Tibial artery (tissue), 4 donors: ENCODE measurements around the gene BATF2.
"Not testable (repeated sequence)": the region's sequence is repeated elsewhere in the genome, so short reads cannot be mapped to it uniquely, and the experiment has no call there.

Source experiments
- DNase-seq, 2 donors: peaks; one replicate each; pipeline ENCODE4 v3.0.0-alpha.2; 2019
- H3K27ac ChIP-seq, 2 donors: fragments of 200-600 bp; sonication (generic) in 1 of 2; 1 replicate in 1 of 2; 2 replicates in 1 of 2; pipeline ENCODE4 v1.5.1; 2018 to 2019; ENCODE audit warnings: mild to moderate bottlenecking in 1 of 2
- H3K27me3 ChIP-seq, 2 donors: fragments of 200-600 bp; sonication (generic) in 1 of 2; one replicate each; pipeline versions ENCODE4 v1.5.1 to v1.6.0; 2016 to 2019
- H3K36me3 ChIP-seq, 3 donors: fragments of 200-600 bp; sonication (generic) in 2 of 3; one replicate each; pipeline ENCODE4 v1.5.1; 2016 to 2019; ENCODE audit warnings: mild to moderate bottlenecking in 2 of 3
- H3K4me1 ChIP-seq, 4 donors: fragments of 200-600 bp; sonication (generic) in 2 of 4; 1 replicate in 3 of 4; 2 replicates in 1 of 4; pipeline ENCODE4 v1.5.1; 2016 to 2019
- H3K4me3 ChIP-seq, 2 donors: fragments of 200-600 bp; sonication (generic) in 1 of 2; 1 replicate in 1 of 2; 2 replicates in 1 of 2; pipeline ENCODE4 v1.5.1; 2018 to 2019; ENCODE audit warnings: mild to moderate bottlenecking in 2 of 2
- H3K9me3 ChIP-seq, 3 donors: fragments of 200-600 bp; sonication (generic) in 1 of 3; one replicate each; pipeline ENCODE4 v1.5.1; 2016 to 2019
- CTCF ChIP-seq, 2 experiments: fragments of 200-600 bp in 1 of 2; fragments of 450-650 bp in 1 of 2; IDR thresholded peaks; one replicate each; pipeline ENCODE4 v1.5.1; 2017 to 2019; ENCODE audit warnings: antibody characterized with exemption in 2 of 2, mild to moderate bottlenecking in 1 of 2, moderate library complexity in 1 of 2
- intact Hi-C: fragments of 100-400 bp; cut with DNase I; formaldehyde crosslinking; loops from one replicate; pipeline ENCODE4 v1.15.0; 2023; ENCODE audit warnings: low total_unique reads

BATF2 gene

GRCh38 chr11:64990222-64990923 is 6.4 kb downstream of the BATF2 start:
- H3K4me3 ChIP-seq, result no peak overlapping the region
- peaks cover 0 to 3% (median 0%) of the 10 kb centered on the region in 4 donors for H3K4me1 ChIP-seq
- H3K9me3 ChIP-seq, result no peaks in the 10 kb centered on the region
- no peaks in the 10 kb centered on the region for H3K36me3 ChIP-seq
- no peak overlapping the region for H3K27ac ChIP-seq
- no peak for TF ChIP-seq CTCF (IDR thresholded peaks at IDR 0.05)
- DNase-seq, result peak; percentile 56 to 68
- no peaks in the 10 kb centered on the region for H3K27me3 ChIP-seq
- intact Hi-C loops, result no loop called here

- Histone ChIP-seq H3K36me3 (no peaks in the 10 kb centered on the region), H3K9me3 (no peaks in the 10 kb centered on the region), H3K27ac (no peak overlapping the region), H3K4me1 (peaks cover 0 to 3% (median 0%) of the 10 kb centered on the region in 4 donors), H3K27me3 (no peaks in the 10 kb centered on the region), H3K4me3 (no peak overlapping the region)
- TF ChIP-seq CTCF (IDR thresholded peaks at IDR 0.05), result no peak
- intact Hi-C loops, result no loop called here
- DNase-seq, result no peak
Observed at GRCh38 chr11:64989416-64989815, 7.4 kb downstream of the BATF2 start.

- intact Hi-C loops, result no loop called here
- H3K4me1 ChIP-seq, result peaks cover 0 to 3% (median 0%) of the 10 kb centered on the region in 4 donors
- H3K27ac ChIP-seq, result no peak overlapping the region
- no peak overlapping the region for H3K4me3 ChIP-seq
- H3K27me3 ChIP-seq, result peaks cover 0 to 6% of the 10 kb centered on the region in 2 donors
- H3K9me3 ChIP-seq, result no peaks in the 10 kb centered on the region
- no peak for TF ChIP-seq CTCF (IDR thresholded peaks at IDR 0.05)
- DNase-seq, result no peak
- H3K36me3 ChIP-seq, result no peaks in the 10 kb centered on the region
Observed at GRCh38 chr11:64987998-64988854, 8.5 kb downstream of the BATF2 start.

- H3K27ac ChIP-seq, H3K36me3 ChIP-seq, DNase-seq, H3K4me1 ChIP-seq, intact Hi-C loops, H3K9me3 ChIP-seq, H3K4me3 ChIP-seq: not testable (repeated sequence)
- H3K27me3 ChIP-seq, result peaks cover 0 to 12% of the 10 kb centered on the region in 2 donors
Observed at GRCh38 chr11:64983339-64983738, 13.4 kb downstream of the BATF2 start.

GRCh38 chr11:64976651-64977050 is 20.1 kb downstream of the BATF2 start:
- peaks cover 0 to 10% (median 5%) of the 10 kb centered on the region in 4 donors for H3K4me1 ChIP-seq
- no peak for DNase-seq
- H3K36me3 ChIP-seq, result no peaks in the 10 kb centered on the region
- no peak for TF ChIP-seq CTCF (IDR thresholded peaks at IDR 0.05)
- intact Hi-C loops, result no loop called here
- H3K4me3 ChIP-seq, result no peak overlapping the region
- peaks cover 0 to 6% of the 10 kb centered on the region in 2 donors for H3K27me3 ChIP-seq
- no peaks in the 10 kb centered on the region for H3K9me3 ChIP-seq
- H3K27ac ChIP-seq, result no peak overlapping the region

- intact Hi-C loops, result no loop called here
- H3K4me1 ChIP-seq, result peaks cover 0 to 13% (median 9%) of the 10 kb centered on the region in 4 donors
- no peak for TF ChIP-seq CTCF (IDR thresholded peaks at IDR 0.05)
- no peak for DNase-seq
- no peak overlapping the region for H3K27ac ChIP-seq
- H3K9me3 ChIP-seq, result no peaks in the 10 kb centered on the region
- peaks cover 0 to 6% of the 10 kb centered on the region in 2 donors for H3K27me3 ChIP-seq
- no peak overlapping the region for H3K4me3 ChIP-seq
- no peaks in the 10 kb centered on the region for H3K36me3 ChIP-seq
Observed at GRCh38 chr11:64974124-64974523, 22.6 kb downstream of the BATF2 start.
